Measurements from ENCODE around the gene CDH4.
"Not testable (repeated sequence)": the region's sequence is repeated elsewhere in the genome, so short reads cannot be mapped to it uniquely, and the experiment has no call there.

The CDH4 gene

DNA sequence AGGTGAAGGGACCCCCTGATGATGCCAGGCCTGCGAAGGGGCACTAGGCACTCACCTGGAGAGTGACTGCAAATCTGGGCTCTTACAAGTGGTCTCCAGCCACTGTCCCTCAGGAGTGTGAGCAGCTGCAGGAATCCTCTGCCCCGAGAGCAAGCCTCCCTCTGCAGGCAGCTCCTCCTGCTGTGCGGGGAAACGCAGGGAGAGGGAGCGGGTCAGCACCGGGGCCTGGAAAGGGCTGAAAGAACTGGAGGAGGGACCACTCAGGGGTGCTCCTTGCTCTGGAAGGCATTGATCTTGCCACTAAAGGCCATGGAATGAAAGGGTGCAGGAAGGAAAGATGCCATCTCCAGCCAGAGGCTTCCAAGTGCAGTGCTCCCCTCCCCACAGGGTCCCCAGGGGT lies 168.0 kb downstream of the CDH4 start:
- peaks cover 4% of the 10 kb centered on the region; the same call in 1 of the 2 replicates for H3K27me3 ChIP-seq (ENCODE audit: control insufficient read depth, insufficient read depth, low read length)
- H3K9ac ChIP-seq (ENCODE audit: low read depth, low read length), result no peak overlapping the region
- H3K4me1 ChIP-seq (ENCODE audit: control insufficient read depth, insufficient read depth, low read length), result peaks cover 3% of the 10 kb centered on the region
- no peaks in the 10 kb centered on the region for H3K9me3 ChIP-seq (ENCODE audit: control insufficient read depth, insufficient read depth, low read length)
- no peak overlapping the region for H3K4me3 ChIP-seq (ENCODE audit: low read depth, low read length)
- H3K27ac ChIP-seq (ENCODE audit: low read depth, low read length), result no peak overlapping the region
- no peaks in the 10 kb centered on the region for H3K36me3 ChIP-seq (ENCODE audit: control insufficient read depth, insufficient read depth, low read length)

GRCh38 chr20:61420781-61421180 lies 168.7 kb downstream of the CDH4 start:
- Histone ChIP-seq H3K4me1 (ENCODE audit: control insufficient read depth, insufficient read depth, low read length) (peaks cover 3% of the 10 kb centered on the region), H3K9ac (ENCODE audit: low read depth, low read length) (no peak overlapping the region), H3K27me3 (ENCODE audit: control insufficient read depth, insufficient read depth, low read length) (peaks cover 4% of the 10 kb centered on the region; the same call in 1 of the 2 replicates), H3K27ac (ENCODE audit: low read depth, low read length) (no peak overlapping the region), H3K4me3 (ENCODE audit: low read depth, low read length) (no peak overlapping the region), H3K36me3 (ENCODE audit: control insufficient read depth, insufficient read depth, low read length) (no peaks in the 10 kb centered on the region), H3K9me3 (ENCODE audit: control insufficient read depth, insufficient read depth, low read length) (no peaks in the 10 kb centered on the region)

DNA sequence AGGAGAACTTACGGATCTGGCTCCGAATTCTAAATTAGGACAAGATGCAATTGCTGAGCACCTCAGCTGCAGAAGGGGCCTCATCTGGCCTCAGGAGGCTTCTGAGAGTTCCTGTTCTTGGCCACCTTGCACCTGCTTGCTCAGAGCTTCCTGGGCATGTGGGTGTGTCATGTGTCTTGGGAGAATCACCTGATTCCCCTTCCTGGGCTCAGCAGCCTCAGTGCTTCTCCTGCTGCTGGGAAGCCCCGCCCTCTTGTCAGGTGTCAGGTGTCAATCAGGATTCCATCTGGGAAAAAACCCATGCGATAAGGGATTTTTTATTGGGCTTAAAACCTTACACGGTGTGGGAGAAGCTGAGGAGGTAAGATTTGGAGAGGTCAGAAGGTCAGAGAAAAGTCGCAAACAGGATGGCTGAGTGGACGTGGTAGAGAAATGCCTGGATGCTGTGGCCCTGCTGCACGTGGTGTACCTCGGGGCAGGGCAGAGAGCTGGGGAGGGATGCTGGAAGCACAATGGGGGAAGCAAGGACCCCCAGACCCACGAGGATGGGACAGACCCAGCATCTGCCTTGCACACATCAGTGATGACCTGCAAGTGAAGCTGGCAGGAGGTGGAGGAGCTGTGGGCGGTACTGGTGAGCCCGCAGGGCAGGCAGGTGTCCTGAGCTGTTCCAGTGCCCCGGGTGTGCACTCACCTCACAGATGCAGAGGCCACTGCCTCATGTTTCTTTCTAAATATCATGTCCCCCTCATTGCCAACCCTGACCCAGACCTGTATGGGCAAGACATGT lies 170.8 kb downstream of the CDH4 start:
- no peak overlapping the region for H3K9ac ChIP-seq (ENCODE audit: low read depth, low read length)
- peaks cover 3% of the 10 kb centered on the region for H3K4me1 ChIP-seq (ENCODE audit: control insufficient read depth, insufficient read depth, low read length)
- H3K27me3 ChIP-seq (ENCODE audit: control insufficient read depth, insufficient read depth, low read length), result peaks cover 5% of the 10 kb centered on the region
- no peaks in the 10 kb centered on the region for H3K9me3 ChIP-seq (ENCODE audit: control insufficient read depth, insufficient read depth, low read length)
- no peak overlapping the region for H3K4me3 ChIP-seq (ENCODE audit: low read depth, low read length)
- H3K36me3 ChIP-seq (ENCODE audit: control insufficient read depth, insufficient read depth, low read length), result no peaks in the 10 kb centered on the region
- no peak overlapping the region for H3K27ac ChIP-seq (ENCODE audit: low read depth, low read length)

- H3K27me3 ChIP-seq (ENCODE audit: control insufficient read depth, insufficient read depth, low read length), result peaks cover 13% of the 10 kb centered on the region
- peaks cover 3% of the 10 kb centered on the region for H3K4me1 ChIP-seq (ENCODE audit: control insufficient read depth, insufficient read depth, low read length)
- no peak overlapping the region for H3K27ac ChIP-seq (ENCODE audit: low read depth, low read length)
- no peaks in the 10 kb centered on the region for H3K36me3 ChIP-seq (ENCODE audit: control insufficient read depth, insufficient read depth, low read length)
- H3K9ac ChIP-seq (ENCODE audit: low read depth, low read length), result no peak overlapping the region
- H3K9me3 ChIP-seq (ENCODE audit: control insufficient read depth, insufficient read depth, low read length), result no peaks in the 10 kb centered on the region
- H3K4me3 ChIP-seq (ENCODE audit: low read depth, low read length), result no peak overlapping the region
Measured at GRCh38 chr20:61424011-61424627, 172.1 kb downstream of the CDH4 start.

GRCh38 chr20:61424628-61425420 lies 172.8 kb downstream of the CDH4 start:
- Histone ChIP-seq H3K9ac (ENCODE audit: low read depth, low read length) (no peak overlapping the region), H3K27ac (ENCODE audit: low read depth, low read length) (no peak overlapping the region), H3K4me1 (ENCODE audit: control insufficient read depth, insufficient read depth, low read length) (peaks cover 3% of the 10 kb centered on the region)

GRCh38 chr20:61425541-61425991 lies 173.5 kb downstream of the CDH4 start:
- H3K9me3 ChIP-seq (ENCODE audit: control insufficient read depth, insufficient read depth, low read length); H3K27ac ChIP-seq (ENCODE audit: low read depth, low read length); H3K36me3 ChIP-seq (ENCODE audit: control insufficient read depth, insufficient read depth, low read length); H3K4me3 ChIP-seq (ENCODE audit: low read depth, low read length); H3K4me1 ChIP-seq (ENCODE audit: control insufficient read depth, insufficient read depth, low read length); H3K9ac ChIP-seq (ENCODE audit: low read depth, low read length): not testable (repeated sequence)
- H3K27me3 ChIP-seq (ENCODE audit: control insufficient read depth, insufficient read depth, low read length), result peaks cover 15% of the 10 kb centered on the region

More at GRCh38 chr20:61424628-61425420, 172.8 kb downstream of the CDH4 start:
- Histone ChIP-seq H3K36me3 (ENCODE audit: control insufficient read depth, insufficient read depth, low read length) (no peaks in the 10 kb centered on the region), H3K4me3 (ENCODE audit: low read depth, low read length) (no peak overlapping the region), H3K9me3 (ENCODE audit: control insufficient read depth, insufficient read depth, low read length) (no peaks in the 10 kb centered on the region), H3K27me3 (ENCODE audit: control insufficient read depth, insufficient read depth, low read length) (peaks cover 15% of the 10 kb centered on the region)

DNA sequence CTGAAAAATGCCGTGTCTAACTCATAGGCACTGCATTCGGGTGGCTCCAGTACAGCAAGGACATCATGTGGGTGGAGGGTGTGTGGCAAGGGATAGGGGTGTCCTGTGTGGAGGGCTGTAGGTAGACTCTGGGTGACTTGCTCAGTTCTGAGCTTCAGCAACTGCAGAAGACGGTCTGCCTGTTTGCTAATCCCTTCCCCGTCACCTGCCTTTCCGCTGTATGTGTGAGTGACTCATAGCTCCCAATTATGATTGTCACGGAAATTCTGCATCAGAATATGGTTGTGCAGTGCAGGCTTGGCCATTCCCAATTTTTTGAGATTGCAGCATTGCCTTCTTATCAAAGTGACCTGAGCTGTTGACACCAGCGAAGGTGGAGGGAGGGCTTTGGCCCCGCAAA lies 174.3 kb downstream of the CDH4 start:
- Histone ChIP-seq H3K4me1 (ENCODE audit: control insufficient read depth, insufficient read depth, low read length) (peaks cover 3% of the 10 kb centered on the region), H3K27me3 (ENCODE audit: control insufficient read depth, insufficient read depth, low read length) (peaks cover 15% of the 10 kb centered on the region), H3K9ac (ENCODE audit: low read depth, low read length) (no peak overlapping the region), H3K36me3 (ENCODE audit: control insufficient read depth, insufficient read depth, low read length) (no peaks in the 10 kb centered on the region), H3K27ac (ENCODE audit: low read depth, low read length) (no peak overlapping the region), H3K9me3 (ENCODE audit: control insufficient read depth, insufficient read depth, low read length) (no peaks in the 10 kb centered on the region), H3K4me3 (ENCODE audit: low read depth, low read length) (no peak overlapping the region)

DNA sequence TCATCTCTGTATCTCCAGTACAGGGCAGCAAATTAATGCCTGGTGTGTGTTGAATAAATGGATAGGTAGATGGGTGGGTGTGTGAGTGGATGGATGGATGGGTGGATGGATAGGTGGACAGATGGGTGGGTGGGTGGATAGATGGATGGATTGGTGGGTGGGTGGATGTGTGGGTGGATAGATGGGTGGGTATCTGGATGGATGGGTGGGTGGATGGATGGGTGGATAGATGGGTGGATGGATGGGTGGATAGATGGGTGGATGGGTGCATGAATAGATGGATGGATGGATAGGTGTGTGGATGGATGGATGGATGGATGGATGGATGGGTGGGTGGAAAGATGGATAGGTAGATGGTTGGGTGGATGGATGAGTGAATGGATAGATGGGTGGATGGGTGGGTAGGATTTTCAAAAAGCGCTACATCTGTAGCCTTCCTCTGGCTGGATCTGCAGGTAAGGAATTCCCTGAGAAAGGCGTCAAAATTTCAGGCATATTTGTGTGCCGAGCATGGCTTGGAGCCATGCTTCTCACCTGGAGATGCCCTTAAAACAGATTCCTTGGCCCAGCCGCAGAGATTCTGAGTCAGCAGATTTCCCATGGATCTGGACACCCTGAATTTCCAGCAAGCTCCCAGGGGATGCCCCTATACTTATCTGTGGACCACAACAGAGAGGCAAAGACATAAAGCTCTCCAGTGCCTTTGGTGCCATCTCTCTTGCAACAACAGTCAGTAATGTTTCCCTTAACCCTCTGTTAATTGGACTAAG lies 177.6 kb downstream of the CDH4 start:
- no peak overlapping the region for H3K27ac ChIP-seq (ENCODE audit: low read depth, low read length)
- peaks cover 15% of the 10 kb centered on the region for H3K27me3 ChIP-seq (ENCODE audit: control insufficient read depth, insufficient read depth, low read length)

GRCh38 chr20:61430228-61430624 lies 178.2 kb downstream of the CDH4 start:
- H3K36me3 ChIP-seq (ENCODE audit: control insufficient read depth, insufficient read depth, low read length), result no peaks in the 10 kb centered on the region
- H3K9ac ChIP-seq (ENCODE audit: low read depth, low read length), result no peak overlapping the region
- H3K4me1 ChIP-seq (ENCODE audit: control insufficient read depth, insufficient read depth, low read length), result peaks cover 16% of the 10 kb centered on the region
- H3K9me3 ChIP-seq (ENCODE audit: control insufficient read depth, insufficient read depth, low read length), result no peaks in the 10 kb centered on the region
- H3K4me3 ChIP-seq (ENCODE audit: low read depth, low read length), result no peak overlapping the region
- no peak overlapping the region for H3K27ac ChIP-seq (ENCODE audit: low read depth, low read length)
- peaks cover 15% of the 10 kb centered on the region for H3K27me3 ChIP-seq (ENCODE audit: control insufficient read depth, insufficient read depth, low read length)

More for the DNA sequence above, 177.6 kb downstream of the CDH4 start:
- no peaks in the 10 kb centered on the region for H3K36me3 ChIP-seq (ENCODE audit: control insufficient read depth, insufficient read depth, low read length)
- H3K4me1 ChIP-seq (ENCODE audit: control insufficient read depth, insufficient read depth, low read length), result peaks cover 10% of the 10 kb centered on the region
- no peaks in the 10 kb centered on the region for H3K9me3 ChIP-seq (ENCODE audit: control insufficient read depth, insufficient read depth, low read length)
- no peak overlapping the region for H3K9ac ChIP-seq (ENCODE audit: low read depth, low read length)
- H3K4me3 ChIP-seq (ENCODE audit: low read depth, low read length), result no peak overlapping the region

DNA sequence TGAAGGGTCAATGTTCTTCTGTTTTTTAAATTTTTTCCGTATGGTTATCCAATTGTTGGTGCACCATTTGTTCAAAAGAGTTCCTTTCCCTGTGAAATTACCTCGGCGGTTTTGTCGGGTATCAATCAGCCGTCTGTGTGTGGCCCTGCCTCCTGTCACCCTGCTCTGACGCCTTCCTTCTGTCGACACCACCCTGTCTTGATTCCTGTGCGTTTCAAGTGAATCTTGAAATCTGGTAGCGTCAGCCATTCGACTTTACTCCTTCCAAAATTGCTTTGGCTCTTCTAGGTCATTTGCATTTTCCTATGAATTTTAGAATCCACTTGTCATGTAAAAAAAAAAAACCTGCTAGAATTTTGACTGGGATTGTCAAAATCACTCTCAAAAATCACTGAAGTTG lies 181.1 kb downstream of the CDH4 start:
- H3K4me3 ChIP-seq (ENCODE audit: low read depth, low read length), result no peak overlapping the region
- H3K27ac ChIP-seq (ENCODE audit: low read depth, low read length), result no peak overlapping the region
- no peak overlapping the region for H3K9ac ChIP-seq (ENCODE audit: low read depth, low read length)
- peaks cover 11% of the 10 kb centered on the region for H3K27me3 ChIP-seq (ENCODE audit: control insufficient read depth, insufficient read depth, low read length)
- H3K36me3 ChIP-seq (ENCODE audit: control insufficient read depth, insufficient read depth, low read length), result no peaks in the 10 kb centered on the region
- no peaks in the 10 kb centered on the region for H3K9me3 ChIP-seq (ENCODE audit: control insufficient read depth, insufficient read depth, low read length)
- H3K4me1 ChIP-seq (ENCODE audit: control insufficient read depth, insufficient read depth, low read length), result peaks cover 42% of the 10 kb centered on the region
